Liver (tissue), 9 donors: ENCODE data around the gene IL17RD. TPM values are rescaled to one million over a fixed set of nuclear protein-coding genes. Genes with fewer than 3 reads are reported as not detected.

Experiments
- DNase-seq: peaks from one replicate; pipeline ENCODE4 v3.0.0-alpha.2; 2017; ENCODE audit warnings: low spot score
- H3K27ac ChIP-seq, 2 donors: one replicate each; pipeline ENCODE4 v1.7.0; 2013; ENCODE audit warnings: inconsistent platforms in 2 of 2, low read length in 2 of 2, control low read depth in 1 of 2, low read depth in 1 of 2, mild to moderate bottlenecking in 1 of 2
- H3K27me3 ChIP-seq, 4 donors: one replicate each; pipeline versions ENCODE4 v1.6.1 to v1.7.0; 2013; ENCODE audit warnings: low read length in 3 of 4, inconsistent platforms in 1 of 4, mild to moderate bottlenecking in 1 of 4, moderate library complexity in 1 of 4; ENCODE audit not compliant: control insufficient read depth in 4 of 4, insufficient read depth in 4 of 4
- H3K36me3 ChIP-seq, 4 donors: one replicate each; pipeline versions ENCODE4 v1.6.1 to v1.7.0; 2013; ENCODE audit warnings: low read length in 3 of 4, mild to moderate bottlenecking in 3 of 4, low read depth in 1 of 4, moderate library complexity in 1 of 4; ENCODE audit not compliant: control insufficient read depth in 4 of 4, insufficient read depth in 3 of 4
- H3K4me1 ChIP-seq, 4 donors: one replicate each; pipeline versions ENCODE4 v1.6.1 to v1.7.0; 2013; ENCODE audit warnings: low read length in 3 of 4, mild to moderate bottlenecking in 3 of 4, moderate library complexity in 1 of 4; ENCODE audit not compliant: control insufficient read depth in 4 of 4, insufficient read depth in 4 of 4
- H3K4me3 ChIP-seq, 3 donors: one replicate each; pipeline versions ENCODE4 v1.6.1 to v1.7.0; 2013; ENCODE audit warnings: low read length in 3 of 3, control low read depth in 1 of 3, low read depth in 1 of 3, mild to moderate bottlenecking in 1 of 3
- H3K9ac ChIP-seq, 2 donors: one replicate each; pipeline ENCODE4 v1.7.0; 2013; ENCODE audit warnings: low read length in 2 of 2, mild to moderate bottlenecking in 2 of 2, moderate library complexity in 2 of 2, control low read depth in 1 of 2, low read depth in 1 of 2
- H3K9me3 ChIP-seq, 4 donors: one replicate each; pipeline versions ENCODE4 v1.6.1 to v1.7.0; 2013; ENCODE audit warnings: low read length in 3 of 4; ENCODE audit not compliant: control insufficient read depth in 4 of 4
- FOXA1 ChIP-seq: IDR thresholded peaks from 2 replicates; pipeline ENCODE4 v1.6.1; 2016; ENCODE audit warnings: antibody characterized with exemption
- FOXA2 ChIP-seq: IDR thresholded peaks from 2 replicates; pipeline ENCODE4 v1.6.1; 2016; ENCODE audit warnings: antibody characterized with exemption
- GABPA ChIP-seq, 2 donors: IDR thresholded peaks in 1 of 2; conservative IDR thresholded peaks in 1 of 2; 2 replicates each; pipeline ENCODE4 v1.6.1; 2016; ENCODE audit warnings: antibody characterized with exemption in 2 of 2, mild to moderate bottlenecking in 1 of 2, moderate library complexity in 1 of 2
- HNF4A ChIP-seq, 2 donors: conservative IDR thresholded peaks; 2 replicates each; pipeline ENCODE4 v1.6.1; 2016; ENCODE audit warnings: antibody characterized with exemption in 2 of 2, mild to moderate bottlenecking in 2 of 2
- HNF4G ChIP-seq: IDR thresholded peaks from 2 replicates; pipeline ENCODE4 v1.6.1; 2016; ENCODE audit warnings: antibody characterized with exemption
- JUND ChIP-seq, 2 donors: IDR thresholded peaks; 2 replicates each; pipeline ENCODE4 v1.6.1; 2016; ENCODE audit warnings: antibody characterized with exemption in 2 of 2
- NR2F2 ChIP-seq: IDR thresholded peaks from 2 replicates; pipeline ENCODE4 v1.6.1; 2016; ENCODE audit warnings: antibody characterized with exemption
- RAD21 ChIP-seq, 2 donors: IDR thresholded peaks; 2 replicates each; pipeline ENCODE4 v1.6.1; 2016; ENCODE audit warnings: antibody characterized with exemption in 2 of 2, mild to moderate bottlenecking in 2 of 2
- RXRA ChIP-seq, 2 donors: IDR thresholded peaks; 2 replicates each; pipeline ENCODE4 v1.6.1; 2017 to 2018; ENCODE audit warnings: antibody characterized with exemption in 2 of 2, mild to moderate bottlenecking in 1 of 2
- SP1 ChIP-seq: IDR thresholded peaks from 2 replicates; pipeline ENCODE4 v1.6.1; 2018; ENCODE audit warnings: antibody characterized with exemption, mild to moderate bottlenecking
- TAF1 ChIP-seq: conservative IDR thresholded peaks from 2 replicates; pipeline ENCODE4 v1.6.1; 2016; ENCODE audit warnings: antibody characterized with exemption, mild to moderate bottlenecking
- YY1 ChIP-seq: IDR thresholded peaks from 2 replicates; pipeline ENCODE4 v1.6.1; 2016; ENCODE audit warnings: antibody characterized with exemption, mild to moderate bottlenecking
- WGBS: extraction: QIAGEN DNeasy Blood & Tissue Kit; methylation state at CpG from one replicate; pipeline ENCODE4 v1.1.7; 2013; 5-methylcytosine and 5-hydroxymethylcytosine counted together
- polyA plus RNA-seq, 2 donors: library from polyadenylated mRNA; stranded (reverse) in 1 of 2; unstranded in 1 of 2; fragments of 200-250 nt in 1 of 2; fragments of >200 nt in 1 of 2; fragmentation: Nextera tagmentation in 1 of 2; extraction: Ambion mirVana in 1 of 2; gene quantifications; one replicate each; pipeline versions ENCODE4 v1.2.1 to v1.2.3, GENCODE V29; 2013 to 2015
- total RNA-seq, 2 donors: library from RNA; depleted of rRNA; stranded (reverse); fragments of >200 nt; gene quantifications; one replicate each; pipeline ENCODE4 v1.2.3, GENCODE V29; 2014
- TF ChIP-seq, protein P1 (sequence below): IDR thresholded peaks from 2 replicates; pipeline ENCODE4 v1.6.1; 2016; ENCODE audit warnings: antibody characterized with exemption, mild to moderate bottlenecking
- TF ChIP-seq, protein P2 (sequence below): fragments of 150-350 bp; IDR thresholded peaks from 2 replicates; pipeline ENCODE4 v1.5.1; 2017; ENCODE audit warnings: improper control_type of control experiment, low read depth, low read length; ENCODE audit not compliant: missing input control
- TF ChIP-seq, protein P3 (sequence below): IDR thresholded peaks from 2 replicates; pipeline ENCODE4 v1.6.1; 2016; ENCODE audit warnings: antibody characterized with exemption
- TF ChIP-seq, protein P4 (sequence below): IDR thresholded peaks from 2 replicates; pipeline ENCODE4 v1.6.1; 2016; ENCODE audit warnings: antibody characterized with exemption
- TF ChIP-seq, protein P5 (sequence below): IDR thresholded peaks from 2 replicates; pipeline ENCODE4 v1.6.1; 2016; ENCODE audit warnings: antibody characterized with exemption
- donor health status: healthy.
- donor health status: healthy.
- donor health status: healthy.
- donor health status: healthy.
- donor health status: healthy.

The IL17RD gene
- total and polyA plus RNA-seq, 4 donors: 0.09 to 0.67 (median 0.32) TPM

DNA sequence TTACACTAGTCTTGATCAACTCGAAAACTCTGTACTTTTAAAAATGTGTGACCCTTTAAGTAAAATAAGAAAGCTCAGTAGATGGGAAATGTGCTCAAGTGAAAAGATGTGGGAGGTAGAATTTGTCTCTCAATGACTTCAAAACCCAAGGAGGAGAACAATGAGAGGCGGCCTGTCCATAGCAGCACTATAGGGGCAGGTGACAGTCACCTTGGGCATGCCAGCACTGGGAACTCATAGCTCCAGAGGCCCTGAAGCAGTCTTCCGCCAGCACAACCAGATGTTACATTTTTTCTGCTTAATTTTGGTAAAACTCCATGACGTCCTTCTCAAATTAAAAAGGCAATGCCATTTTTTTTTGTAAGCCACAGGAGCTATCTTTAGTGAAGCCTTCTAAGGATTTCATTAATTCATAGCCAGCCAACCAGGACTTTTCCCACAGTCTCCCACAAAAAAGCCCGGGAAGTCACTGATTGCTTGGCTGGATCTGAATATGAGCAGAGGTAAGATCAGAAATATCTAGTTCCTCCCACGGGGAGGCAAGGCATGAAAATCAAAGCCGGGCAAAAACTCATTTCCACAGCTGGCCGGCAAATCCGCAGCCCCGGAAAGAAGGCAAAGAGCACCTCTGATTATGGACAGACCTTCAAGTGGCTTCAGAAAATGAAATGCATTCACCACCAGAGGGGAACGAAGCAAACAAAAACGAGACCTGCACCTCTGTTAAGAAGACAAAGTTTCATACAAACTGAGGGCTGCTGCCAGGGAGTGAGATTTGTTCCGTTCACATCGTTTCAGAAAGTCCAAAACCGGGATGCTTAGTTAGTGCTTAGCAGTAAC, 10.5 kb downstream of the IL17RD start:
- TF ChIP-seq YY1 (no peak), GABPA (IDR thresholded peaks at IDR 0.05 in 1 of 2, conservative IDR thresholded peaks at IDR 0.05 in 1 of 2) (no peak), TAF1 (no peak), HNF4G (no peak), HNF4A (conservative IDR thresholded peaks at IDR 0.05) (no peak), FOXA1 (no peak), JUND (IDR thresholded peaks at IDR 0.05) (no peak), SP1 (no peak), RAD21 (IDR thresholded peaks at IDR 0.05) (no peak)
- TF ChIP-seq, protein P1, sequence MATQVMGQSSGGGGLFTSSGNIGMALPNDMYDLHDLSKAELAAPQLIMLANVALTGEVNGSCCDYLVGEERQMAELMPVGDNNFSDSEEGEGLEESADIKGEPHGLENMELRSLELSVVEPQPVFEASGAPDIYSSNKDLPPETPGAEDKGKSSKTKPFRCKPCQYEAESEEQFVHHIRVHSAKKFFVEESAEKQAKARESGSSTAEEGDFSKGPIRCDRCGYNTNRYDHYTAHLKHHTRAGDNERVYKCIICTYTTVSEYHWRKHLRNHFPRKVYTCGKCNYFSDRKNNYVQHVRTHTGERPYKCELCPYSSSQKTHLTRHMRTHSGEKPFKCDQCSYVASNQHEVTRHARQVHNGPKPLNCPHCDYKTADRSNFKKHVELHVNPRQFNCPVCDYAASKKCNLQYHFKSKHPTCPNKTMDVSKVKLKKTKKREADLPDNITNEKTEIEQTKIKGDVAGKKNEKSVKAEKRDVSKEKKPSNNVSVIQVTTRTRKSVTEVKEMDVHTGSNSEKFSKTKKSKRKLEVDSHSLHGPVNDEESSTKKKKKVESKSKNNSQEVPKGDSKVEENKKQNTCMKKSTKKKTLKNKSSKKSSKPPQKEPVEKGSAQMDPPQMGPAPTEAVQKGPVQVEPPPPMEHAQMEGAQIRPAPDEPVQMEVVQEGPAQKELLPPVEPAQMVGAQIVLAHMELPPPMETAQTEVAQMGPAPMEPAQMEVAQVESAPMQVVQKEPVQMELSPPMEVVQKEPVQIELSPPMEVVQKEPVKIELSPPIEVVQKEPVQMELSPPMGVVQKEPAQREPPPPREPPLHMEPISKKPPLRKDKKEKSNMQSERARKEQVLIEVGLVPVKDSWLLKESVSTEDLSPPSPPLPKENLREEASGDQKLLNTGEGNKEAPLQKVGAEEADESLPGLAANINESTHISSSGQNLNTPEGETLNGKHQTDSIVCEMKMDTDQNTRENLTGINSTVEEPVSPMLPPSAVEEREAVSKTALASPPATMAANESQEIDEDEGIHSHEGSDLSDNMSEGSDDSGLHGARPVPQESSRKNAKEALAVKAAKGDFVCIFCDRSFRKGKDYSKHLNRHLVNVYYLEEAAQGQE: no peak
- TF ChIP-seq, protein P2, sequence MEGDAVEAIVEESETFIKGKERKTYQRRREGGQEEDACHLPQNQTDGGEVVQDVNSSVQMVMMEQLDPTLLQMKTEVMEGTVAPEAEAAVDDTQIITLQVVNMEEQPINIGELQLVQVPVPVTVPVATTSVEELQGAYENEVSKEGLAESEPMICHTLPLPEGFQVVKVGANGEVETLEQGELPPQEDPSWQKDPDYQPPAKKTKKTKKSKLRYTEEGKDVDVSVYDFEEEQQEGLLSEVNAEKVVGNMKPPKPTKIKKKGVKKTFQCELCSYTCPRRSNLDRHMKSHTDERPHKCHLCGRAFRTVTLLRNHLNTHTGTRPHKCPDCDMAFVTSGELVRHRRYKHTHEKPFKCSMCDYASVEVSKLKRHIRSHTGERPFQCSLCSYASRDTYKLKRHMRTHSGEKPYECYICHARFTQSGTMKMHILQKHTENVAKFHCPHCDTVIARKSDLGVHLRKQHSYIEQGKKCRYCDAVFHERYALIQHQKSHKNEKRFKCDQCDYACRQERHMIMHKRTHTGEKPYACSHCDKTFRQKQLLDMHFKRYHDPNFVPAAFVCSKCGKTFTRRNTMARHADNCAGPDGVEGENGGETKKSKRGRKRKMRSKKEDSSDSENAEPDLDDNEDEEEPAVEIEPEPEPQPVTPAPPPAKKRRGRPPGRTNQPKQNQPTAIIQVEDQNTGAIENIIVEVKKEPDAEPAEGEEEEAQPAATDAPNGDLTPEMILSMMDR: no peak
- TF ChIP-seq, protein P3, sequence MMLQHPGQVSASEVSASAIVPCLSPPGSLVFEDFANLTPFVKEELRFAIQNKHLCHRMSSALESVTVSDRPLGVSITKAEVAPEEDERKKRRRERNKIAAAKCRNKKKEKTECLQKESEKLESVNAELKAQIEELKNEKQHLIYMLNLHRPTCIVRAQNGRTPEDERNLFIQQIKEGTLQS: no peak
- TF ChIP-seq, protein P4, sequence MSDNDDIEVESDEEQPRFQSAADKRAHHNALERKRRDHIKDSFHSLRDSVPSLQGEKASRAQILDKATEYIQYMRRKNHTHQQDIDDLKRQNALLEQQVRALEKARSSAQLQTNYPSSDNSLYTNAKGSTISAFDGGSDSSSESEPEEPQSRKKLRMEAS: no peak
- H3K9ac ChIP-seq: no peak overlapping the region
- WGBS: 76% methylated on average over 15 of the region's 15 CpGs
- H3K27me3 ChIP-seq: no peaks in the 10 kb centered on the region
- no peaks in the 10 kb centered on the region for H3K4me1 ChIP-seq
- H3K27ac ChIP-seq: no peak overlapping the region
- no peak overlapping the region for H3K4me3 ChIP-seq
- no peak for DNase-seq
- no peaks in the 10 kb centered on the region for H3K36me3 ChIP-seq
- H3K9me3 ChIP-seq: no peaks in the 10 kb centered on the region

DNA sequence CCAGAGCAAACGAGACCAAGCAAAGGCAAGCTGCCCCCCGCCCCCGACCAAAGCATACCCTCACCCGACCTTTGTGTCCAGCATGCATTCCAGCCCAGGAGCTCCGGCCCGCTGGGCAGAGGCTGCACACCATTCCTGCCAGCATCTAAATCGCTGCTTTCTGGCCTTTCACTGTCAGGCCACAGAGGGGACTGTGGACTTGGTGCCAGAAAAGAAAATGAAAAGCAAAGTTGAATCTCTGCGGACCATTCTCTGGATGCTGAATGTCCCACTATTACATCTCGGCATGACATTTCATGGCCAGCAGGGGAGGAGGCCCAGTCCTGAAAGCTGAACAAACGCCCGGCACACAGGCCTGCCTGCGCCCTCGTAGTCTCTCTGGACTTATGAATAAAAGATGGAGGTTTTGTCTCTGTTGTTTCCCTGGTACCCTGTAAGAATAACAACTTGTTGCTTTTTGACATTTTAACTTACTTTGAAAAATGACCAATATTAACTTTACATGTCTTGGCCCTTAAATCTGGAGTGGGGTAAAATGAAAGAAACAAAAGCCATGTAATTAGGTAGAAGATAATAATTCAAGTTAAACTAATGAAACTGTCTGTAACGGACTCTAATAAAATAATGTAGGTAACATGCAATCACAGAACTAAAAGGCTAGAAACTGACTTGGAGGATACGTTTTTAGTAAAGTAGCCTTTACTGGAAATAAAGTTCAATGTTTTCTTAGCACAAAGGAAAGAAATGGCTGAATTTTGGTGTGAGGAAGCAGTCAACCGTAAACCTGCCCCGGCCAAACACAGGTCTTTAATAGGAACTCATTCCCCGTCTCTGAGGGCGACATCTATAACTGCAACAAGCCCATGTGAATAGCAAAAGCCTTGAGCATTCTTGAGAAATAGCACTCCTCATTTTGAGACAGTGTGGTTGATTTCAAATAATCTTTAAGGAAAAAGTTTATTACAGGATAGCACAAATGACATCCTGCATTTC, 12.7 kb downstream of the IL17RD start:
- Histone ChIP-seq H3K27ac (no peak overlapping the region), H3K4me3 (no peak overlapping the region), H3K9ac (no peak overlapping the region)
- TF ChIP-seq RAD21 (IDR thresholded peaks at IDR 0.05) (no peak), YY1 (no peak), HNF4A (conservative IDR thresholded peaks at IDR 0.05) (no peak), GABPA (IDR thresholded peaks at IDR 0.05 in 1 of 2, conservative IDR thresholded peaks at IDR 0.05 in 1 of 2) (no peak), NR2F2 (no peak), JUND (IDR thresholded peaks at IDR 0.05) (no peak), FOXA2 (no peak), FOXA1 (no peak), RXRA (IDR thresholded peaks at IDR 0.05) (no peak), HNF4G (no peak), TAF1 (no peak)
- TF ChIP-seq, protein P5, sequence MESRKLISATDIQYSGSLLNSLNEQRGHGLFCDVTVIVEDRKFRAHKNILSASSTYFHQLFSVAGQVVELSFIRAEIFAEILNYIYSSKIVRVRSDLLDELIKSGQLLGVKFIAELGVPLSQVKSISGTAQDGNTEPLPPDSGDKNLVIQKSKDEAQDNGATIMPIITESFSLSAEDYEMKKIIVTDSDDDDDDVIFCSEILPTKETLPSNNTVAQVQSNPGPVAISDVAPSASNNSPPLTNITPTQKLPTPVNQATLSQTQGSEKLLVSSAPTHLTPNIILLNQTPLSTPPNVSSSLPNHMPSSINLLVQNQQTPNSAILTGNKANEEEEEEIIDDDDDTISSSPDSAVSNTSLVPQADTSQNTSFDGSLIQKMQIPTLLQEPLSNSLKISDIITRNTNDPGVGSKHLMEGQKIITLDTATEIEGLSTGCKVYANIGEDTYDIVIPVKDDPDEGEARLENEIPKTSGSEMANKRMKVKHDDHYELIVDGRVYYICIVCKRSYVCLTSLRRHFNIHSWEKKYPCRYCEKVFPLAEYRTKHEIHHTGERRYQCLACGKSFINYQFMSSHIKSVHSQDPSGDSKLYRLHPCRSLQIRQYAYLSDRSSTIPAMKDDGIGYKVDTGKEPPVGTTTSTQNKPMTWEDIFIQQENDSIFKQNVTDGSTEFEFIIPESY: no peak
- TF ChIP-seq, protein P2: no peak
- TF ChIP-seq, protein P4: no peak

More for the DNA sequence above, 12.7 kb downstream of the IL17RD start:
- no peaks in the 10 kb centered on the region for H3K9me3 ChIP-seq
- WGBS: 80% methylated on average over 19 of the region's 19 CpGs
- peaks cover 0 to 2% (median 0%) of the 10 kb centered on the region in 4 donors for H3K27me3 ChIP-seq
- DNase-seq: no peak
- no peaks in the 10 kb centered on the region for H3K4me1 ChIP-seq
- no peaks in the 10 kb centered on the region for H3K36me3 ChIP-seq
